BE2C (cell line): ENCODE data around the gene FERMT1.
"Not testable (repeated sequence)": the region's sequence is repeated elsewhere in the genome, so short reads cannot be mapped to it uniquely, and the experiment has no call there.

ENCODE experiments used
- DNase-seq: peaks from one replicate; pipeline ENCODE4 v3.0.0-alpha.2; 2020
- H3K27me3 ChIP-seq: fragments of 250-450 bp; sonication (Bioruptor Pico); 2 replicates; pipeline ENCODE4 v1.5.1; 2020; ENCODE audit warnings: mild to moderate bottlenecking
- H3K36me3 ChIP-seq: fragments of 250-450 bp; sonication (Bioruptor Pico); 2 replicates; pipeline ENCODE4 v1.5.1; 2020; ENCODE audit warnings: mild to moderate bottlenecking
- H3K4me1 ChIP-seq: fragments of 250-450 bp; sonication (Bioruptor Pico); 2 replicates; pipeline ENCODE4 v1.5.1; 2020
- H3K4me3 ChIP-seq: 2 replicates; pipeline ENCODE4 v1.5.1; 2011; ENCODE audit warnings: low read depth, low read length
- H3K9me3 ChIP-seq: fragments of 250-450 bp; sonication (Bioruptor Pico); 2 replicates; pipeline ENCODE4 v1.5.1; 2020
- TF ChIP-seq, protein P1 (sequence below): IDR thresholded peaks from 2 replicates; pipeline ENCODE4 v1.5.1; 2012; ENCODE audit warnings: mild to moderate bottlenecking, low read depth, low read length

The FERMT1 gene

DNA sequence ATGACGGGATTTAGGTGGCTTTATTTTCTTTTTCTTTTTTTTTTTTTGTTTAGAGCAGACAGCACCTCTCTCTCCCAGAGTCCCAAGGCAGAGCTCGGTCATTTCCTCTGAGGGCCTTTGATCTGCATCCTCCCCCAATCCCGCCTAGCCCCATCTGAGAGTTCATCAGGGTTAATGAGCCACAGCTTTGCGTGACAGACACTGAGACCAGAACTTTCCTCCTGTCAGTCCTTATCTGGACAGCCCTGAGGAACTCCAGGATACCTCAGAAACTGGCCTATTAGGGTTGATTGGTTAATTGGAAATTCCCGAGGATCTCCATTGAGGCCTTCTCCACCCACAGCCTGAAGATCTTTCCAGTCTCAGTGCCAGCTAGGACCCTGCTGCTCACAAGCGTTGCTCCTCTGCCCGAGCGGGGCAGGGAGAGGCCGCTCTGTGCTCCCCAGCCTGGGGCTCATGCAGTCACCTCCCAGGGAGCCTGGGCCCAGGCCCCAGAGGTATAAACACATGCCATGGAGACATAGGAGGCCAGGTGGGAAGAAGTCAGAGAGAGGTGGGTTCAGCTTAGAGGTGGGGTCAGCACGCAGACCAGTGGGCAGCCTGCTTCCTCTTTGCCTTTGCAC lies 67.6 kb downstream of the FERMT1 start:
- TF ChIP-seq, protein P1, sequence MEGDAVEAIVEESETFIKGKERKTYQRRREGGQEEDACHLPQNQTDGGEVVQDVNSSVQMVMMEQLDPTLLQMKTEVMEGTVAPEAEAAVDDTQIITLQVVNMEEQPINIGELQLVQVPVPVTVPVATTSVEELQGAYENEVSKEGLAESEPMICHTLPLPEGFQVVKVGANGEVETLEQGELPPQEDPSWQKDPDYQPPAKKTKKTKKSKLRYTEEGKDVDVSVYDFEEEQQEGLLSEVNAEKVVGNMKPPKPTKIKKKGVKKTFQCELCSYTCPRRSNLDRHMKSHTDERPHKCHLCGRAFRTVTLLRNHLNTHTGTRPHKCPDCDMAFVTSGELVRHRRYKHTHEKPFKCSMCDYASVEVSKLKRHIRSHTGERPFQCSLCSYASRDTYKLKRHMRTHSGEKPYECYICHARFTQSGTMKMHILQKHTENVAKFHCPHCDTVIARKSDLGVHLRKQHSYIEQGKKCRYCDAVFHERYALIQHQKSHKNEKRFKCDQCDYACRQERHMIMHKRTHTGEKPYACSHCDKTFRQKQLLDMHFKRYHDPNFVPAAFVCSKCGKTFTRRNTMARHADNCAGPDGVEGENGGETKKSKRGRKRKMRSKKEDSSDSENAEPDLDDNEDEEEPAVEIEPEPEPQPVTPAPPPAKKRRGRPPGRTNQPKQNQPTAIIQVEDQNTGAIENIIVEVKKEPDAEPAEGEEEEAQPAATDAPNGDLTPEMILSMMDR, result no peak
- H3K9me3 ChIP-seq, result no peaks in the 10 kb centered on the region
- peaks cover 9% of the 10 kb centered on the region for H3K4me1 ChIP-seq
- peaks cover 43% of the 10 kb centered on the region for H3K27me3 ChIP-seq
- H3K36me3 ChIP-seq, result no peaks in the 10 kb centered on the region
- peak overlapping the region; percentile 48 for H3K4me3 ChIP-seq
- peak; percentile 51 for DNase-seq

DNA sequence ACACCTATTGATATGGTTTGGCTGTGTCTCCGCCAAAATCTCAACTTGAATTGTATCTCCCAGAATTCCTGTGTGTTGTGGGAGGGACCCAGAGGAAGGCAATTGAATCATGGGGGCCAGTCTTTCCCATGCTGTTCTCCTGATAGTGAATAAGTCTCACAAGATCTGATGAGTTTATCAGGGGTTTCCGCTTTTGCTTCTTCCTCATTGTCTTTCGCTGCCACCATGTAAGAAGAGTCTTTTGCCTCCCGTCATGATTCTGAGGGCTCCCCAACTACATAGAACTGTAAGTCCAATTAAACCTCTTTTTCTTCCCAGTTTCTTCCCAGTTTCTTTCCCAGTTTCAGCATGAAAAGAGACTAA lies 68.2 kb downstream of the FERMT1 start:
- H3K9me3 ChIP-seq, H3K4me1 ChIP-seq, DNase-seq, H3K36me3 ChIP-seq: not testable (repeated sequence)
- Histone ChIP-seq H3K27me3 (peaks cover 47% of the 10 kb centered on the region), H3K4me3 (peak overlapping the region; percentile 48)

DNA sequence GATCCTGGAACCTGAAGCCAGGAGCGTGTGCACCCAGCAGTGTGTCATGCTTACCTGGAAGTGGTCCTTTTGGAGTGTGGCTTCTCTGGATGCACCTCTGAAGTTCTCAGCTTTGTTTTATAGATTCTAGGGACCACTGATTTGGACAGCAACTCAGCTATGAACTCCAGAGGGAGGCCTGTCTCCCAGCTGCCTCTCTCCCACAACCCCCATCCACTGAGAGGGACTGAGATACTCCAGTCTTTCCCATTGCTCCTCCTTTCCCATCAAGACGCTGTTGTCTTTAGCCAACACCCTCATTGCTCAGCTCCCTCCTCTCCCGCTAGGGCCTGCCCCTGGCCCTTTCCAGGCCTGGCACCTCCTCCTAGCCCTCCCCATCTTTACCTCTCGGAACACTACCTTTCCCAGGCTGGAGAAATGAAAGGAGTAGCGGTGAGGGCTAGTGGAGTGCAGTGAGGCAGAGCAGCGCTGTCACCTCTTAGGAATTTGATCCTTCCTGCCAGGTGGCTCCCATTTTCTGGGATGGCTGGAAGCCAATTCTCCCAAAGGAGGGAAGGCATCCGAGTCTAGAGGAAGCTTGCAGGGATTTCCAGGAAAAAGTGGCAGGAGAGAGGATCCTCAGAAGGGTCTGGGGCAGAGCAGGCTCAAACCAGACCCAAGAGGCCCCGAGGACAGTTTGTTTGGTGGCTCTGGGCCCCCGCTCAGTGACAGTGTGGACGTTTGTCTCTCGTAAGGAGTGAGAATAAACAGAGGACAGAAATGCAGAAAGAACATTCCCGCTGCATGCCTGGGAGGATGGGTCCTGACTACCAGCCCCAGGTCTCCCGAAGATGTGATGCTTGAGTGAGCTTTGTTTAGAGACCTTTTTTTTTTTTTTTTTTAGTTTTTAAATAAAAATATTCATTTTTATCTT lies 68.8 kb downstream of the FERMT1 start, which contains the start of gene LRRN4:
LRRN4 (minus strand) TSS at position 285 of the 913 bp plus-strand sequence. CDS start 1,261 bp downstream, outside the sequence.
- H3K36me3 ChIP-seq, result no peaks in the 10 kb centered on the region
- H3K27me3 ChIP-seq, result peaks cover 47% of the 10 kb centered on the region
- TF ChIP-seq, protein P1, result no peak
- DNase-seq, result no peak
- H3K4me3 ChIP-seq, result peak within 1 kb of the TSS; percentile 48
- H3K9me3 ChIP-seq, result no peaks in the 10 kb centered on the region
- peaks cover 9% of the 10 kb centered on the region for H3K4me1 ChIP-seq

DNA sequence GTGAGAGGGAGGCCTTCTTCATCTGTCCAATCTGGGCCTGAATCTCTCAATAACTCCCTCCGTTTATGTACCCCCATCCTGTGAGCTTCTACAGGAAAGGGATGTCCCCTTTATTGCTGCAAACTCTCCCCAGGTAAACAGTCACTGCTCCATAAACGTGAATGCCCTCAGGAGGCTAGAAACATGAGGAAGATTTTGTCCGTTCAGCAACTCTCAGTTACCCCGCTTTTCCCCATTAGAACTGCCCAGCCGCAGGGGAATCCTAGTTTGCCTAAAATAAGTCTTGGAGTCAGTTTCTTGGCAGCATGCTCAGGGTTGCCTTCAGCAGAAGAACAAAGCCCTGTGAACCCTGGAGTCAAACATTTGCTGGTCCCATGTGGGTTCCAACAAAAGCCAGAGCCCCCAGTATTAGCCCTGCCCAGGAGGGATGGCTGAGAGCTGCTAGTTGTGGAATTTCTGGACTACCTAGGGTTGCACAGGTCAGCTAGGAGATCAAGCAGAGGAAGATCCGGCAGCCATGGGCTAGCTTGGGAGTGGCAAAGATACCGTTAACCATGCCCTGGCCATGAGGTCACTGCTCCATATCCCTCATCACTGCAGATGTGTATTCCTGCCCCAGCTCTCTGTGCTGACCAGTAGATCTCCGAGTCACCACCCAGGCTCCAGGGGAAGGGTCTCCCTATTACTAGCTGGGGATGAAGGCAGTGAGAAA lies 69.6 kb downstream of the FERMT1 start:
- Histone ChIP-seq H3K9me3 (no peaks in the 10 kb centered on the region), H3K36me3 (no peaks in the 10 kb centered on the region), H3K4me3 (no peak overlapping the region), H3K4me1 (peaks cover 9% of the 10 kb centered on the region), H3K27me3 (peaks cover 42% of the 10 kb centered on the region)
- DNase-seq, result no peak
- TF ChIP-seq, protein P1, result no peak

DNA sequence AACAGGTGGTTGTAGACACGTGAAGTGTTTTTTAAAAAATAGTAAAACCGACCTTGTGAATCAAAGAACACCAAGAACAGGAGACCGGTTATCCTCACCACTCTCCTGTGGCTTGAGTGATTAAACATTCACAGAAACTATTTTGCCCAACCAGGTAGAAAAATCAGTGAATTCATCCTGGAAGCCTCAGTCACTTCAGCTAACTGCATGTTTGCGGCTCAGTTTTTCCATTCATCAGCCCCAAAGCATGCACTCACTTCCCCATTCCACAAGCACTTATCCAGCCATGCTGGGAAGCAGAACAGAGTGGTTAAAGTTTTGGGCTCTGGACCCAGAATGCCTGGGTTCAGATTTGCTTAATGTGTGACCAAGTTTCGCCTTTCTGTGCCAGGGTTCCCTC lies 71.3 kb downstream of the FERMT1 start:
- Histone ChIP-seq H3K4me3 (no peak overlapping the region), H3K27me3 (peaks cover 42% of the 10 kb centered on the region), H3K36me3 (no peaks in the 10 kb centered on the region), H3K9me3 (no peaks in the 10 kb centered on the region), H3K4me1 (peaks cover 9% of the 10 kb centered on the region)
- no peak for DNase-seq
- TF ChIP-seq, protein P1, result no peak

DNA sequence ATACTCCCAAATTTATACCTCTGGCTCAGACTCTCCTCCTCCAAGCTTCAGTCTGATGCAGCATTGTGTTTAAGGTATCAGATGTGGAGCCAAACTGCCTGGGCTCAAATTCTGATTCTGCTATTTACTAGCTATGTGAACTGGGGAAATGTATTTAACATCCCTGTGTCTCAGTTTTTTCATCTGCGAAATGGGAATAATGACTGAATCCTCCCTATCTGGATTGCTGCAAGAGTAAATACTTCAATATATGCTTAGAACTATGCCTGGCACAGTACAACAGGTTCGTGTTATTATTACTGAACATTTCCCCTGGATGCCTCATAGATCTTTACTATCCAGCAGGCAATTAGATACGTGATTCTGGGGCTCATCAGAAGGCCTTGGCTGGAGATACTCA lies 74.4 kb downstream of the FERMT1 start:
- no peaks in the 10 kb centered on the region for H3K9me3 ChIP-seq
- no peak for DNase-seq
- TF ChIP-seq, protein P1, result no peak
- H3K27me3 ChIP-seq, result peaks cover 35% of the 10 kb centered on the region
- H3K4me3 ChIP-seq, result no peak overlapping the region
- no peaks in the 10 kb centered on the region for H3K4me1 ChIP-seq
- H3K36me3 ChIP-seq, result no peaks in the 10 kb centered on the region
